Immature natural killer cell (primary cell): ENCODE data around the gene KRTAP9-9. TPM values are rescaled to one million over a fixed set of nuclear protein-coding genes. Genes with fewer than 3 reads are reported as not detected.

Experiments
- DNase-seq, 3 donors: peaks; one replicate each; pipeline ENCODE4 v3.0.0; 2022; ENCODE audit warnings: mixed read lengths in 1 of 3
- H3K27ac Mint-ChIP-seq, 6 donors: one replicate each; pipeline ENCODE4 v1.8.0; 2020; ENCODE audit warnings: mixed read lengths in 6 of 6, mild to moderate bottlenecking in 5 of 6, inconsistent platforms in 4 of 6, moderate library complexity in 3 of 6
- H3K27me3 Mint-ChIP-seq, 3 donors: one replicate each; pipeline ENCODE4 v1.8.0; 2020 to 2021; ENCODE audit warnings: low read depth in 3 of 3, mild to moderate bottlenecking in 3 of 3, mixed read lengths in 3 of 3, moderate library complexity in 3 of 3, inconsistent platforms in 1 of 3
- H3K36me3 Mint-ChIP-seq, 3 donors: one replicate each; pipeline ENCODE4 v1.8.0; 2020; ENCODE audit warnings: mixed read lengths in 3 of 3, inconsistent platforms in 2 of 3, mild to moderate bottlenecking in 2 of 3
- H3K4me1 Mint-ChIP-seq, 2 donors: one replicate each; pipeline ENCODE4 v1.8.0; 2020; ENCODE audit warnings: inconsistent platforms in 2 of 2, mild to moderate bottlenecking in 2 of 2, mixed read lengths in 2 of 2, moderate library complexity in 1 of 2
- H3K4me3 Mint-ChIP-seq, 5 donors: one replicate each; pipeline ENCODE4 v1.8.0; 2020; ENCODE audit warnings: mild to moderate bottlenecking in 5 of 5, mixed read lengths in 5 of 5, inconsistent platforms in 3 of 5, moderate library complexity in 3 of 5
- H3K9me3 Mint-ChIP-seq, 6 donors: one replicate each; pipeline ENCODE4 v1.8.0; 2020; ENCODE audit warnings: mild to moderate bottlenecking in 6 of 6, mixed read lengths in 6 of 6, inconsistent platforms in 4 of 6, moderate library complexity in 3 of 6
- polyA plus RNA-seq, 3 donors: library from polyadenylated mRNA; unstranded; fragments of 300-500 nt; fragmentation: Illumina TruSeq; gene quantifications; one replicate each; pipeline ENCODE4 v1.2.3, GENCODE V29; 2021

The KRTAP9-9 gene
- polyA plus RNA-seq, 3 donors from 2014 or later = not detected

GRCh38 chr17:41278176-41278955 lies 23.2 kb downstream of the KRTAP9-9 start:
- Mint-ChIP-seq H3K27me3 (peaks cover 2 to 20% (median 5%) of the 10 kb centered on the region in 3 donors), H3K36me3 (no peaks in the 10 kb centered on the region), H3K9me3 (peaks cover 0 to 2% (median 0%) of the 10 kb centered on the region in 6 donors), H3K27ac (no peak overlapping the region), H3K4me1 (no peaks in the 10 kb centered on the region), H3K4me3 (no peak overlapping the region)
- no peak for DNase-seq

GRCh38 chr17:41284043-41284442 lies 28.9 kb downstream of the KRTAP9-9 start:
- no peak overlapping the region for H3K27ac Mint-ChIP-seq
- H3K27me3 Mint-ChIP-seq = peaks cover 2 to 7% (median 2%) of the 10 kb centered on the region in 3 donors
- no peaks in the 10 kb centered on the region for H3K9me3 Mint-ChIP-seq
- H3K4me3 Mint-ChIP-seq = no peak overlapping the region
- DNase-seq = no peak
- no peaks in the 10 kb centered on the region for H3K36me3 Mint-ChIP-seq
- no peaks in the 10 kb centered on the region for H3K4me1 Mint-ChIP-seq

DNA sequence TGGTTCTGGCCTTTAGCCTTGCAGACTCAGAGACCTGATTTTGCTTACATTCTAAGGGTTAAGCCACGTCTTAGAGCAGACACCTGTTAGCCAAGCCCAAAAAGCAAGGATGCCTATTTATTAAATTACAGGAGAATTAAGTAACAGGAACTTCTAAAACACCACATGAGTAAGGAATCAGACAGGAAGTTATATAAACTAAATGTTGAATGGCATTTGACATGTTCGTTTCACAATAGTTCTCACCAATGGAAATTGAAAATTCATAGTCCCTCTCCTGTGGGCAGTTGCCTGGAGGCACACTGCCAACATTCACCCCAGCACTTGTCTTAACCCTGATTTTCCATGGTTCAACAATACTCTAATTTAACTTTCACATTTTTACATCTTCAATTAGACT lies 29.4 kb downstream of the KRTAP9-9 start:
- no peak overlapping the region for H3K27ac Mint-ChIP-seq
- no peak overlapping the region for H3K4me3 Mint-ChIP-seq
- no peak for DNase-seq
- no peaks in the 10 kb centered on the region for H3K9me3 Mint-ChIP-seq
- H3K27me3 Mint-ChIP-seq = peaks cover 2 to 7% (median 2%) of the 10 kb centered on the region in 3 donors
- H3K36me3 Mint-ChIP-seq = no peaks in the 10 kb centered on the region
- no peaks in the 10 kb centered on the region for H3K4me1 Mint-ChIP-seq

GRCh38 chr17:41287050-41287449 lies 31.9 kb downstream of the KRTAP9-9 start:
- Mint-ChIP-seq H3K4me3 (no peak overlapping the region), H3K9me3 (no peaks in the 10 kb centered on the region), H3K27ac (no peak overlapping the region), H3K36me3 (no peaks in the 10 kb centered on the region), H3K4me1 (no peaks in the 10 kb centered on the region), H3K27me3 (peaks cover 0 to 5% (median 2%) of the 10 kb centered on the region in 3 donors)
- no peak for DNase-seq

DNA sequence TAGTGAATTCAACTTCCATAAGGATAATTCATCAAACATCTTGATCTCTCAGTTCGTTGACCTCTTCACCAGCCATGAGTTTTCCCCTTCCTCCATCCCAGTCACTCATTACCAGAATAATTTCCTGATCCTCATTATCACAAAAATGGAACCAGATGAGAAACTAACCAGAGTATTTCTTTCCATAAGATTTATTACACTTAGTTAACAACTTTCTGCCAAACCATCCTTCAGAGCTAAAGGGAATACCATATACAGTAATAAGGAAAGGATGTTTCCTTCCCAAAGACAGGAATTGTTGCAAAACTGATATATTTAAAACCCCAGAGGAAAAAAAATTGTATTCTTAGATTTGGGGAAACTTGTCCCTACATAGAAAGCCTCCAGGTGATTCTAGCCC lies 38.8 kb downstream of the KRTAP9-9 start:
- Mint-ChIP-seq H3K4me3 (no peak overlapping the region), H3K4me1 (no peaks in the 10 kb centered on the region), H3K36me3 (no peaks in the 10 kb centered on the region), H3K27me3 (peaks cover 1 to 6% (median 2%) of the 10 kb centered on the region in 3 donors), H3K9me3 (no peaks in the 10 kb centered on the region), H3K27ac (no peak overlapping the region)
- DNase-seq = no peak

GRCh38 chr17:41296846-41297245 lies 41.7 kb downstream of the KRTAP9-9 start:
- Mint-ChIP-seq H3K27ac (no peak overlapping the region), H3K4me1 (no peaks in the 10 kb centered on the region), H3K36me3 (no peaks in the 10 kb centered on the region), H3K4me3 (no peak overlapping the region), H3K9me3 (peaks cover 0 to 3% (median 0%) of the 10 kb centered on the region in 6 donors), H3K27me3 (peaks cover 1 to 4% (median 2%) of the 10 kb centered on the region in 3 donors)
- DNase-seq = no peak

DNA sequence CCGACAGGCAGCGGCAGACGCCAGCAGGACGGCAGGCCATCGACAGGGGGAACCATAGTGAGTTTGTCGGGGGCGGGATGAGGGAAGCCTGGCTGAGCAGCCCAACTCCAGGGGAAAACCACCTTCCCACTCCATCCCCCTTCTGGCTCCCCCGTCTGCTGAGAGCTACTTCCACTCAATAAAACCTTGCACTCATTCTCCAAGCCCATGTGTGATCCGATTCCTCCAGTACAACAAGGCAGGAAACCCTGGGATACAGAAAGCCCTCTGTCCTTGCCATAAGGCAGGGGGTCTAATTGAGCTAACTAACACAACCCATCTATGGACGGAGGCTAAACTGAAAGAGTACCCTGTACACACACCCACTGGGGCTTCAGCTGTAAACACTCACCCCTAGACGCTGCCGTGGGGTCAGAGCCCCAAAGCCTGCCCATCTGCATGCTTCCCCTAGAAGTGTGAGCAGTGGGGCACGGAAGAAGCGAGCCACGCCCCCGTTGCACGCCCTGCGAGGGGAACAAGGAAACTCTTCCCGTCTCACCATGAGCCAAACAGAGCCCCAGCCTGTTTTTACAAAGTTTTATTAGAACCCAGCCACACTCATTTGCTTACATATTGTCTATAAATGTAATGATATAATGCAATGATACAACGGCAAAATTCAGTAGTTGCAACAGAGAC lies 43.4 kb downstream of the KRTAP9-9 start:
- no peak overlapping the region for H3K27ac Mint-ChIP-seq
- H3K4me3 Mint-ChIP-seq = no peak overlapping the region
- H3K27me3 Mint-ChIP-seq = peaks cover 2 to 5% (median 4%) of the 10 kb centered on the region in 3 donors
- H3K9me3 Mint-ChIP-seq = peaks cover 0 to 3% (median 0%) of the 10 kb centered on the region in 6 donors
- no peaks in the 10 kb centered on the region for H3K4me1 Mint-ChIP-seq
- DNase-seq = no peak
- H3K36me3 Mint-ChIP-seq = no peaks in the 10 kb centered on the region

GRCh38 chr17:41301204-41301790 lies 46.1 kb downstream of the KRTAP9-9 start:
- DNase-seq = no peak
- Mint-ChIP-seq H3K36me3 (no peaks in the 10 kb centered on the region), H3K27me3 (peaks cover 0 to 5% (median 4%) of the 10 kb centered on the region in 3 donors), H3K27ac (no peak overlapping the region), H3K4me3 (no peak overlapping the region), H3K4me1 (no peaks in the 10 kb centered on the region), H3K9me3 (peaks cover 0 to 3% (median 0%) of the 10 kb centered on the region in 6 donors)

- peaks cover 0 to 3% (median 0%) of the 10 kb centered on the region in 6 donors for H3K9me3 Mint-ChIP-seq
- peak within 1 kb of the TSS in 2 of 6 donors; percentile 25 to 55 for H3K27ac Mint-ChIP-seq
- peaks cover 4 to 7% (median 4%) of the 10 kb centered on the region in 3 donors for H3K27me3 Mint-ChIP-seq
- no peak within 1 kb of the TSS for H3K4me3 Mint-ChIP-seq
- DNase-seq = no peak
- peaks cover 8 to 9% of the 10 kb centered on the region in 2 donors for H3K4me1 Mint-ChIP-seq
- H3K36me3 Mint-ChIP-seq = no peaks in the 10 kb centered on the region
Observed at GRCh38 chr17:41301916-41302901, 47.0 kb downstream of the KRTAP9-9 start, which contains the start of gene KRTAP29-1. Gene KRTAP29-1, minus strand, starts transcription at chr17:41302851. Its CDS starts 0 bp downstream, at chr17:41302851.

GRCh38 chr17:41302981-41303380 lies 47.8 kb downstream of the KRTAP9-9 start:
- Mint-ChIP-seq H3K27me3 (peaks cover 4 to 6% (median 5%) of the 10 kb centered on the region in 3 donors), H3K9me3 (peaks cover 0 to 3% (median 0%) of the 10 kb centered on the region in 6 donors), H3K36me3 (no peaks in the 10 kb centered on the region), H3K27ac (no peak overlapping the region), H3K4me3 (no peak overlapping the region), H3K4me1 (peaks cover 16 to 17% of the 10 kb centered on the region in 2 donors)
- DNase-seq = no peak

GRCh38 chr17:41304091-41304490 lies 48.9 kb downstream of the KRTAP9-9 start:
- Mint-ChIP-seq H3K4me3 (no peak overlapping the region), H3K36me3 (no peaks in the 10 kb centered on the region), H3K9me3 (peaks cover 0 to 3% (median 0%) of the 10 kb centered on the region in 6 donors), H3K27ac (no peak overlapping the region), H3K27me3 (peaks cover 4 to 10% (median 5%) of the 10 kb centered on the region in 3 donors), H3K4me1 (peaks cover 27 to 28% of the 10 kb centered on the region in 2 donors)
- DNase-seq = no peak
